HG03354 (cell line): ENCODE measurements around the gene PDS5A.
"Not testable (repeated sequence)": the region's sequence is repeated elsewhere in the genome, so short reads cannot be mapped to it uniquely, and the experiment has no call there.

Experiments
- ATAC-seq: cut with Tn5 transposase; IDR thresholded peaks from one replicate; pipeline ENCODE4 v1.9.1; 2021; ENCODE audit warnings: mild to moderate bottlenecking; ENCODE audit not compliant: unreplicated experiment, poor library complexity, severe bottlenecking

The PDS5A gene

DNA sequence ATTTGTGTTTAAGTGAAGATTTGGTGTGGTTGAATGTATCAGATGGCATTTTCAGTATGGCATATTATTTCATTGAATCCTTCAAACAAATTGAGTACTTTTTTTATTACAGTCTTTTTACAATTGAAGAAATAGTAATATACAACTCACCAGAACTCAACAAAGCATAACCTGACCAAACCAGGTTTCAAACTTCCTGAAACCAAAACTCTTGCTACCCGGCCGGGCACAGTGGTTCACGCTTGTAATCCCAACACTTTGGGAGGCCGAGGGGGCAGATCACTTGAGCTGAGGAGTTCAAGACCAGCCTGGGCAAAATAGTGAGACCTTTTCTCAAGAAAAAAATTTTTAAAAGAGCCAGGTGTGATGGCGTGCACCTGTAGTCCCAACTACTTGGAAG lies 185.6 kb downstream of the PDS5A start:
- no peak for ATAC-seq

DNA sequence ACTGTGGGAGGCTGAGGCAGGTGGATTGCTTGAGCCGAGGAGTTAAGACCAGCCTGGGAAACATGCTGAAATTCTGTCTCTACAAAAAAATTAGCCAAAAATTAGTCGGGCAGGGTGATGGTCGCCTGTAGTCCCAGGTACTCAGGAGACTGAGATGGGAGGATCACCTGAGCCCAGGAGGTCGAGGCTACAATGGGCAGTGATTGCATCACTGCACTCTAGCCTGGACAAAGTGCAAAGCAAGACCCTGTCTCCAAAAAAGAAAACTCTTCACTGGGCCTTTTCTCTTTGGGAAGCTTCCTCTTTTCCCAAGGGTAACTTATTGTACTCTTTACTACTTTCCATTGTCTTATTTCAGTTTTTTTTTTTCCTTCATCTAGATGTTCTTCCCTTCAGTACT lies 190.9 kb downstream of the PDS5A start:
- ATAC-seq, result no peak

GRCh38 chr4:39785083-39785482 lies 192.6 kb downstream of the PDS5A start:
- no peak for ATAC-seq

DNA sequence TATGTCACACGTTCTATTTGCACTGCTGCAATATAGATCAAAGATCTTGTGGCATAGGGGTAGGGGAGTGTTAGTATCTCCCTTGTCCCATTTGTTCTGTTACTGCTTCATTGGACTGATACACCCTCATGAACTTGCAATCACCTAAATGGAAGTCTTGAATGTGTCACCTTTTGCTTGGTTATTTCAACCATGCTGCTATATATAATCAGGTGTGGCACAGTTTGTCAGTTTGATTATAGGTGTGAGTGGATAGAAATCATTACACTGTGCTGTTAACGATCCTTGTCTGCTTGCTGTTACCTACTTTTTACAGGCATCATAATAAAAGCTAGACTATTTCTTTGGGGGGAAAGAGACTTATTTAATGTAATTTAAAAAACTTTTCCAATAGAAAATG lies 195.7 kb downstream of the PDS5A start:
- ATAC-seq, result not testable (repeated sequence)
